GM19351 (cell line): ENCODE results near the gene STRIP2.
"Not testable (repeated sequence)": the region's sequence is repeated elsewhere in the genome, so short reads cannot be mapped to it uniquely, and the experiment has no call there.

Experiments
- ATAC-seq: cut with Tn5 transposase; IDR thresholded peaks from one replicate; pipeline ENCODE4 v1.9.1; 2021; ENCODE audit warnings: mild to moderate bottlenecking, moderate library complexity; ENCODE audit not compliant: unreplicated experiment

The STRIP2 gene

DNA sequence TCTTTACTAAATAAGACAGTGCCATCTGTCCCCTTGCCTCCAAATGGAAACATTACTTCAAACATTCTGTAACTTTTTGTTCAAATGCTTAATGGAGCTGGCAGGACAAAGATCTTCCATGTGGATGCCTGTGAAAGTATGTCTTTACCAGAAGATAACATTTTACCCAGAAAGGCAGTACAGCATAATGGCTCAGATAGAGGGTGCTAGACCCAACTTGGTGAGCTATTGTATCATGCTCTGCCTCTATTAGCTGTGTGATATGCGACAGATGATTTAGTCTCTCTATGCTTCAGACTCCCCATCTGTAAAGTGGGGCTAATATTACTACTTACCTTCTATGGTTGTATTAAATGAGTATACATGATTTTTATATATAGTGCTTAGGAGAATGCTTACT lies 59.3 kb downstream of the STRIP2 start:
- peak; percentile 44 for ATAC-seq

- peak; percentile 85 for ATAC-seq
Observed at GRCh38 chr7:129494041-129494440, 59.8 kb downstream of the STRIP2 start.

DNA sequence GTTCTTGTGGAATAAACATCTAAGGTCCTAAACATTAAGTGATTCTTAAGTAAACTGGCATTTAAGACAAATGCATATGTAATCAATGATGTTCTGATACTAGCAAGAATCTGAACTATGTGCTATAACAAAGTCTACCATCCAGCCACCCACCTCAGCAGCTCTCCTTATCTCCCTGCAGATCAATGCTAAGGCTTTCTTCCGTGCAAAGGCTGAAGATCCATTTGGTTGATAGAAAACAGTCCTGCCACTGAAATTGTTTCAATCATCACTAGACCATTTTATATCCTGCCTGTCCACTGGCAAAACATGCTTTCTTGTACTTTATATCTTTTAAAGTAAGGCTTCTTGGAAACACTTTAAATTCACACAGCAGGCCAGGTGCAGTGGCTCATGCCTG lies 61.8 kb downstream of the STRIP2 start:
- ATAC-seq = no peak

DNA sequence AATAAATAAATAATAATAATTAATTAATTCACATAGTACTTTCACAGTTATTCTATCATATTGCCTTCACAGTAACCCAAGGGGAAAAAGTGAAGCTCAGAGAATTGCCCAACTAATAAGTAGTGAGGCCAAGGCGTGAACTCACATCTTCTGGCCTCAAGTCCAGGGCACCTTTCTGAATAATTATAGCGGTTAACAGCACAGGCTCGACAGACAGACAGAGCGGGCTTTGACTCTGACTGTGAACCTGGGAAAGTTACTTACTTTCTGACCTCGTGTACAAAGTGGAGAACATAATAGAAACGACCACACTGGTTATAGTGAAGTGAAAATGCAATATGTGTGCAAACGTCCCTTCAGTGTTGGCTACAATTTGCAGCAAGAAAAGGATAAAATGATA lies 62.4 kb downstream of the STRIP2 start:
- no peak for ATAC-seq

DNA sequence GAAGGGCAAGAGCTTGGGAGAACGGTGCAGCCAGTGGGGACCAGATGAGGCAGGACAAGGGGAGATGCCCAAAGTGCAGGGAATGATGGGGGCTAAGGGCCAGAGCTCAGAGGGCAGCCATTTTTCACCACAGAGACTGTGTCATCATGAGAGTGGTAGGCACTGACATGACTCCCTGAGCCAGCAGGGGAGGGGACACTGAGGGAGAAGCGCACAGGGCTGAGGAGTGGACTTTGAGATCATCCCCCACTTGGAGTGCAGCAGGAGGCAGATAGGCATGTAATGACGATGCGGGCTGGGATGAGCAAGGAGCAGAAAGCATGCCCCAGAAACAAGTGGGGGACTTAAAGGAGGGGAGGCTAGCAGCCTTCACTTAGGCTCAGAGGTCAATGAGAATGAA lies 62.9 kb downstream of the STRIP2 start:
- ATAC-seq = no peak

GRCh38 chr7:129498021-129498420 lies 63.8 kb downstream of the STRIP2 start:
- ATAC-seq = no peak

GRCh38 chr7:129499999-129500398 lies 65.8 kb downstream of the STRIP2 start:
- no peak for ATAC-seq

- peak; percentile 86 for ATAC-seq
Observed at GRCh38 chr7:129501760-129502707, 67.8 kb downstream of the STRIP2 start, which contains the start of gene SMKR1. Gene SMKR1, plus strand, starts transcription at chr7:129502531. Its CDS starts 294 bp downstream, at chr7:129502825.

- ATAC-seq = peak; percentile 22
Observed at GRCh38 chr7:129502708-129503685, 68.8 kb downstream of the STRIP2 start.

- ATAC-seq = no peak
Observed at GRCh38 chr7:129503725-129504124, 69.5 kb downstream of the STRIP2 start.

DNA sequence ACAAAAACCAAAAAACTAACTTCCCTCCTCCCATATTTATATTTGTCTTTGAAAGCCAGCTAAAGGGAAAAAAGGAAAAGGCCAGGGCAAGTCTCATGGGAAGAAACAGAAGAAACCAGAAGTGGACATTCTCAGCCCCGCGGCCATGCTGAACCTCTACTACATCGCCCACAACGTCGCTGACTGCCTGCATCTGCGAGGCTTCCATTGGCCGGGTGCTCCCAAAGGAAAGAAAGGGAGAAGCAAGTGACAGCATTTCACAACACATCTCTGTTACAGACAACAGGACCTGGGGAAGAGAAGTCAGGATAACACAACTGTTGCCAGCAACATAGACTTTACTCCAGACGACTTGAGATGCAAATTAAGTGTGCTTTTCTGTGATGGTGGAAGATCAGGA lies 78.0 kb downstream of the STRIP2 start:
- no peak for ATAC-seq

- no peak for ATAC-seq
Observed at GRCh38 chr7:129513546-129513945, 79.3 kb downstream of the STRIP2 start.

DNA sequence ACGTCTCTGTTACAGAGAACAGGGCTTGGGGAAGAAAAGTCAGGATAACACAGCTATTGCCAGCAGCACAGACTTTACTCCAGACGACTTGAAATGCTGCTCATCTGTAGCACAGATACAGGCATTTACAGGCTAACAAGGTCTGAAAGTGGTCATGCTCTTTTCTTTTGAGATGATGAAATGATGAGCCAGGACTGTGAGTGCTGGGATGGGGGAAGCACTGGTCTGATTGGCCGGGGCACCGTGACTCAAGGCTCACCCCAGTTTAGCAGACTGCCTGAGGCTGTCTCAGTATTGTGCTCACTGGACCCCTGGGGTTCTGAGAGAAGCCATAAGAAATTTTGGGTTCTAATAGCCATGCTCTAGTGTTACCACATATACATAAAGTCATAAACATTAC lies 80.5 kb downstream of the STRIP2 start:
- no peak for ATAC-seq

GRCh38 chr7:129515381-129515780 lies 81.1 kb downstream of the STRIP2 start:
- ATAC-seq = no peak

DNA sequence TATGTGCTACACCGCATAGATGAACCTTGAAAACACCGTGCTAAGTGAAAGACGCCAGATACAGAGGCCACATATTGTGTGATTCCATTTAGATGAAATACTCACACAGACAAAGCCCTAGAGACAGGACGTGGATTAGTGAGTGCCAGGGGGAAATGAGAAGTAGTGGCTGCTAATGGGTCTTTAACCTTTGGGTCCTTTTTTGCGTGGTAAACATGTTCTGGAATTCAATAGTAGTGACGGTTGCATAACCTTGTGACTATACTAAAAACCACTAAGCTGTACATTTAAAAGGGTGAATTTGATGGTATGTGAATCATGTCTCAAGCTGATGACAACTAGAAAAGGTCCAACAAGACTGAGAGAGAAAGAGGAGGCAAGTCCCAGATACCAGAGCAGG lies 83.7 kb downstream of the STRIP2 start:
- ATAC-seq = no peak

- no peak for ATAC-seq
Observed at GRCh38 chr7:129519464-129519863, 85.2 kb downstream of the STRIP2 start.

DNA sequence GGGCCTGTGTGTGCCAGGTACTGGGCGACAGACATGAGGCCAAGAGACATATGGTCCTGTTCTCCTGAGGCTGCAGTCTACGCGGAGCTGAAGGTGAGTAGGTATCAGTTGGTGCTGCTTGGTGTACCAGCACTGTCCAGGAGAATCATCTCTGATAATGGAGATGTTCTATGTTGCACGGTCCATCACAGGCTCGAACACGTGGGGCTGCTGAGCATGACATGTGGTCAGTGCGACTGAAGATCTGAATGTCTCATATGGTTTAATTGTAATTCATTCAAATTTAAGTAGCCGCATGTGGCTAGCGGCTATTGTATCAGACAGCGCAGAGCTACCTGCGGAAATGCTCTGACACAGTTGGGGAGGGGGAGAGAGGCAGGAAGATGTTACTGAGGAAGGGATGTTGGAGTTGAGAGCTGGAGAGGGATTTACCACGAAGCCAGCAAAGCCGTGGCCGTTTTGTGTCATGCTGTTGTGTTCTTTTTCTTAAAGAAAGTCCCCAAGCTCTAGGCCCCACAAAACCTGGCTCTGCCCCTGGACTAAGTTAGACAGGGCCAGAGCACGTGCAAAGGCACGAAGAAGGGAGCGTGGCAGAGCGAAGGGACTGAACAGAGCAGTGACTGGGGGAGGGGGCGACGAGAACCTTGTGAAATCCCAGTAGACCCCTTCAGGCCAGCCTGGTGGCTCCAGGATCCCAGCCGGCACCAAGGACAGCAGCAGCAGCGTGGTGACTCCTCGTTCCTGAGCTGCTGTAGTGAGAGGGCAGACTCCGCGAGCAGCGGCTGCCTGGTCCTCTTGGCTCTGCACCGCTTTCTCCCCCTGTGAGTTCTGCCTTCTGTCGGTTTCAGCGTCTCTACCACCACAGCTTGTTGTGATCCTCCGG lies 88.1 kb downstream of the STRIP2 start:
- no peak for ATAC-seq

GRCh38 chr7:129522971-129523340 lies 88.7 kb downstream of the STRIP2 start:
- no peak for ATAC-seq

DNA sequence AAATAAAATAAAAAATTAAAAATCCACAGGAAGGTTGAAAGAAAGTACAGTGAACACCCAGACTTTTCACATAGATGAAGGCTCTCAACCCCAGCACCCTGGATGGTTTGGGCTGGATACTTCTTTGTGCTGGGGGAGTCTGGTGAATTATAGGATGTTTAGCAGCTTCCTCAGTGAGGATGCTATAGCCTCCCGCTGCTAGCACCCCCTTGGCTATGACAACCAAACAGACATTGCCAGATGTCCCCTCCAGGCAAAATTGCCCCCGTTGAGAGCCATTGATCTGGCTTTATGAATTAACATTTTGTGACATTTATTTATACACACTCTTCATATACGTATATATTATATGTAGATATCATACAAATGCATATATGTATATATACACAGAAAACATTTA lies 89.7 kb downstream of the STRIP2 start:
- ATAC-seq = no peak

GRCh38 chr7:129524405-129524804 lies 90.2 kb downstream of the STRIP2 start:
- ATAC-seq = not testable (repeated sequence)
